ENCODE results near the gene VSTM2B. TPM values are rescaled to one million over a fixed set of nuclear protein-coding genes. Genes with fewer than 3 reads are reported as not detected.

VSTM2B gene
- total RNA-seq, 1 donor from 2014 or later: not detected

Other genes with a start within 250 kb of the VSTM2B start
- gene POP4, start 80.3 kb downstream of the VSTM2B start, total RNA-seq: 57.4 TPM
- gene PLEKHF1, start 139.5 kb downstream of the VSTM2B start, total RNA-seq: 9.1 TPM
- 148 TPM for gene C19orf12, start 189.3 kb downstream of the VSTM2B start, total RNA-seq